ENCODE data around the gene GABRD.

- no peak for TF ChIP-seq POLR2A (IDR thresholded peaks at IDR 0.05)
- TF ChIP-seq CTCF (IDR thresholded peaks at IDR 0.05), result no peak
Measured at GRCh38 chr1:2072891-2073290, 53.7 kb downstream of the GABRD start.

Measured in body of pancreas (tissue), 4 donors.